ENCODE measurements around the gene MPP1. TPM values are rescaled to one million over a fixed set of nuclear protein-coding genes. Genes with fewer than 3 reads are reported as not detected.

Gene MPP1
- total RNA-seq (10 to 100 TPM; 15.1 to 21.3 (median 18.8) TPM), polyA plus RNA-seq (10 to 100 TPM; 13.9 to 22.1 (median 15.1) TPM)
- long read RNA-seq, donor 1, transcript MPP1-202 (12 exons, 2,042 nt): major isoform, 11 of 13 reads
- long read RNA-seq, donor 1, partial matches to known transcripts: 2 of 13 reads
- long read RNA-seq, donor 1, other reads (novel, unspliced or antisense): 0 of 13 reads
- long read RNA-seq, donor 2, transcript MPP1-202 (12 exons, 2,042 nt): major isoform, 16 of 19 reads
- long read RNA-seq, donor 2, partial matches to known transcripts: 0 of 19 reads
- long read RNA-seq, donor 2, other reads (novel, unspliced or antisense): 2 of 19 reads

DNA sequence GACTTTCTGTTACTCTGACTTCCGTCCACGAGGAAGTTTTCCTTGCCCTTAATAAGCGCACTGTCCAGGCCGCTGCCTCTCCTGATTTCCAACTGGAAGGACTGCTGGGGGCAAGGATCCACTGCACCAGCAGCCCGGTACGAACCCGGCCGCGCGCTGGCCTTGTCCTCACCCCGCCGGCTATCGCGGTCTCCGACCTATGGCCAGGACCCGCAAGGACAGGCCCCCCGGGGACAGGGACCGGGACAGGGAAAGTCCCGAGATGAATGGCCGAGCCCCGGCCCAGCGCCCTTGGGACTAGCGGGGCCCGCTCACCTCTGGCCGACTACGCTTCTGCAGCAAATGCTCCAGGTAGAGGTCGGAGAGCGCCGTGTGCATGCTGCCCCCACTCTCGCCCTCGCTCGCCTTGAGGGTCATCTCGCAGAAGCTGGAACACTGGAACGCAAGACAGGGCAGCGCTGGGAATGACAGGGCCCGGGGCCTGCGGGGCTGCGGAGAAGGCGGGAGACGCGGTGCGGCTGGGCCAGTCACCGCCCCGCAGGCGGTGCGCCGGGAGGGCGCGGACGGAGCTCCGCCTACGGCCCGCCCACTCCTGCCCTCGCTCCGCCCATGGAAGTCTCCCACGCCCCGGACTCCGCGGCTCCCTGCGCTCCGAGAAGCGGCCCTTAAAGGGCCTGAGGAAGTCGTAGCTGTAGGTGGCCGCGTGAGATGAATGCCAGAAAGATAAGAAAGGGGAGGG is at the start of gene MPP1:
MPP1 (minus strand) TSS at position 529 of the 739 bp plus-strand sequence; CDS start at position 417, 112 bp downstream.
- no peaks in the 10 kb centered on the region for H3K9me3 ChIP-seq
- peak within 1 kb of the TSS; percentile 78 for H3K4me3 ChIP-seq
- 0 to 37% (median 0%) methylated on average over 50 to 65 of the region's 65 CpGs for WGBS, 3 donors
- intact Hi-C loops (cut with DNase I): loop anchor here in 1 of 2 donors (5.0 kb wide), 1 partner anchor 38 kb away; no protein-coding TSS in a partner anchor
- ATAC-seq: peak; percentile 96 to 99 (median 98)
- no peaks in the 10 kb centered on the region for H3K27me3 ChIP-seq (ENCODE audit: insufficient read depth in 3 of 3, low read length in 2 of 3)
- TF ChIP-seq CTCF (IDR thresholded peaks at IDR 0.05): no peak
- peak; percentile 75 to 86 for DNase-seq
- H3K27ac ChIP-seq: peak within 1 kb of the TSS; percentile 72
- H3K36me3 ChIP-seq (ENCODE audit: insufficient read depth in 1 of 2, low read depth in 1 of 2): no peaks in the 10 kb centered on the region
- peaks cover 8% of the 10 kb centered on the region for H3K4me1 ChIP-seq

DNA sequence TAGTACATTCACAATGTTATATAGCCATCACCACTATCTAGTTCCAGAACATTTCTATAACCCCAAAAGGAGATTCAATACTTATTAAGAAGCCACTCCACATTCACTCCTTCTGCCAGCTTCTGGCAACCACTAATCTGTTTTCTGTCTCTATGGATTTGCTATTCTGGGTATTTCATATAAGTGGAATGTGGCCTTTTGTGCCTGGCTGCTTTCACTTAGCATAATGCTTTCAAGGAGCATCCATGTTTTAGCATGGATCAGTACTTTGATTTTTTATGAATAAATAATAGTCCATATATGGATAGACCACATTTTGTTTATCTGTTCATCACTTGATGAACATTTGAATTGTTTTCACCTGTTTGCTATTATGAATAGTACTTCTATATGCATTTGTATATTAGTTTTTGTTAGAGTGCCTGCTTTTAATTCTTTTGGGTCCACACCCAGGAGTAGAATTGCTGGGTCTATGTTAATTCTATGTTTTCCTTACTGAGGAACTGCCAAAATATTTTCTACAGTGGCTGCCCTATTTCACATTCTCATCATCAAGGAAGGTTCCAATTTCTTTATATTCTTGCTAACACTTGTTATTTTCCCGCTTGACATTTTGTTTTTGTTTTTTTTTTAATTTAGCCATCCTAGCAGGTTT is 45.8 kb upstream of the MPP1 start:
- intact Hi-C loops (cut with DNase I): no loop called here

GRCh38 chrX:154840856-154841255 is 35.6 kb upstream of the MPP1 start:
- intact Hi-C loops (cut with DNase I): no loop called here
- 82 to 92% (median 88%) methylated on average over 2 of the region's 2 CpGs for WGBS, 3 donors
- no peak for ATAC-seq

More for the DNA sequence above, 45.8 kb upstream of the MPP1 start:
- Histone ChIP-seq H3K9me3 (no peaks in the 10 kb centered on the region), H3K27me3 (ENCODE audit: insufficient read depth in 3 of 3, low read length in 2 of 3) (no peaks in the 10 kb centered on the region), H3K36me3 (ENCODE audit: insufficient read depth in 1 of 2, low read depth in 1 of 2) (no peaks in the 10 kb centered on the region), H3K27ac (no peak overlapping the region), H3K4me3 (no peak overlapping the region), H3K4me1 (no peaks in the 10 kb centered on the region)
- DNase-seq (no peak), ATAC-seq (no peak)
- 80 to 98% (median 93%) methylated on average over 1 of the region's 1 CpG for WGBS, 3 donors
- no peak for TF ChIP-seq CTCF (IDR thresholded peaks at IDR 0.05)

GRCh38 chrX:154836163-154836562 is 30.9 kb upstream of the MPP1 start:
- WGBS, 3 donors: 53 to 67% (median 55%) methylated on average over 1 of the region's 1 CpG
- TF ChIP-seq CTCF (IDR thresholded peaks at IDR 0.05): no peak
- ATAC-seq (no peak), DNase-seq (no peak)
- H3K27ac ChIP-seq: no peak overlapping the region
- intact Hi-C loops (cut with DNase I): no loop called here
- H3K36me3 ChIP-seq (ENCODE audit: insufficient read depth in 1 of 2, low read depth in 1 of 2): no peaks in the 10 kb centered on the region
- H3K4me1 ChIP-seq: no peaks in the 10 kb centered on the region
- H3K4me3 ChIP-seq: no peak overlapping the region
- no peaks in the 10 kb centered on the region for H3K9me3 ChIP-seq
- no peaks in the 10 kb centered on the region for H3K27me3 ChIP-seq (ENCODE audit: insufficient read depth in 3 of 3, low read length in 2 of 3)

More at GRCh38 chrX:154840856-154841255, 35.6 kb upstream of the MPP1 start:
- Histone ChIP-seq H3K27ac (no peak overlapping the region), H3K36me3 (ENCODE audit: insufficient read depth in 1 of 2, low read depth in 1 of 2) (no peaks in the 10 kb centered on the region), H3K9me3 (no peaks in the 10 kb centered on the region), H3K4me3 (no peak overlapping the region), H3K27me3 (ENCODE audit: insufficient read depth in 3 of 3, low read length in 2 of 3) (no peaks in the 10 kb centered on the region), H3K4me1 (no peaks in the 10 kb centered on the region)
- DNase-seq: no peak
- TF ChIP-seq CTCF (IDR thresholded peaks at IDR 0.05): peak; percentile 44
